Smooth muscle cell of bladder (primary cell): ENCODE results near the gene TSPEAR. TPM values are rescaled to one million over a fixed set of nuclear protein-coding genes. Genes with fewer than 3 reads are reported as not detected.

Experiments
- total RNA-seq: library from RNA; depleted of rRNA; stranded (reverse); fragments of >200 nt; gene quantifications from 2 replicates; pipeline ENCODE4 v1.2.3, GENCODE V29; 2014

Gene TSPEAR
- not detected in 2 replicates for total RNA-seq

GRCh38 chr21:44711327-44712202, at the start of gene TSPEAR:
Gene TSPEAR (minus strand): TSS chr21:44711572. CDS start chr21:44711514, 58 bp downstream.

GRCh38 chr21:44697172-44697810, 14.1 kb downstream of the TSPEAR start, which contains the start of gene KRTAP10-12:
Gene KRTAP10-12 (plus strand): TSS chr21:44697172. CDS start chr21:44697202, 30 bp downstream.

GRCh38 chr21:44681861-44682579, 29.4 kb downstream of the TSPEAR start, which contains the start of gene KRTAP12-1:
Gene KRTAP12-1 (minus strand): TSS chr21:44682163. CDS start chr21:44682123, 40 bp downstream.

GRCh38 chr21:44666401-44667320, 44.7 kb downstream of the TSPEAR start, which contains the start of gene KRTAP12-2:
Gene KRTAP12-2 (minus strand): TSS chr21:44666927. CDS start chr21:44666886, 41 bp downstream.

GRCh38 chr21:44657635-44658540, 53.5 kb downstream of the TSPEAR start, which contains the start of gene KRTAP12-3:
Gene KRTAP12-3 (plus strand): TSS chr21:44657932. CDS start chr21:44657980, 48 bp downstream.

GRCh38 chr21:44654576-44655175, 56.7 kb downstream of the TSPEAR start, which contains the start of gene KRTAP12-4:
Gene KRTAP12-4 (minus strand): TSS chr21:44654659. CDS start chr21:44654614, 45 bp downstream.

GRCh38 chr21:44646366-44647221, 64.8 kb downstream of the TSPEAR start, which contains the start of gene KRTAP10-11:
Gene KRTAP10-11 (plus strand): TSS chr21:44646414. CDS start chr21:44646459, 45 bp downstream.

GRCh38 chr21:44637018-44637850, 74.1 kb downstream of the TSPEAR start, which contains the start of gene KRTAP10-10:
Gene KRTAP10-10 (plus strand): TSS chr21:44637356. CDS start chr21:44637418, 62 bp downstream.

GRCh38 chr21:44626673-44627143, 84.7 kb downstream of the TSPEAR start, which contains the start of gene KRTAP10-9:
Gene KRTAP10-9 (plus strand): TSS chr21:44627093. CDS start chr21:44627172, 79 bp downstream.

GRCh38 chr21:44612029-44612486, 99.3 kb downstream of the TSPEAR start, which contains the start of gene KRTAP10-8:
Gene KRTAP10-8 (plus strand): TSS chr21:44612079. CDS start chr21:44612101, 22 bp downstream.

GRCh38 chr21:44600118-44600978, 111.0 kb downstream of the TSPEAR start, which contains the start of gene KRTAP10-7:
Gene KRTAP10-7 (plus strand): TSS chr21:44600597. CDS start chr21:44600622, 25 bp downstream.

GRCh38 chr21:44592446-44593311, 118.7 kb downstream of the TSPEAR start, which contains the start of gene KRTAP10-6:
Gene KRTAP10-6 (minus strand): TSS chr21:44592505. CDS start chr21:44592484, 21 bp downstream.

GRCh38 chr21:44580231-44580821, 131.0 kb downstream of the TSPEAR start, which contains the start of gene KRTAP10-5:
Gene KRTAP10-5 (minus strand): TSS chr21:44580604. CDS start chr21:44580578, 26 bp downstream.

